Neural progenitor cell (in vitro differentiated cells): ENCODE data around the gene AKAP6.

ENCODE experiments used
- CTCF ChIP-seq: fragments of 200-600 bp; sonication (generic); IDR thresholded peaks from 2 replicates; pipeline ENCODE4 v1.5.1; 2017; ENCODE audit warnings: antibody characterized with exemption, mild to moderate bottlenecking
- EZH2 ChIP-seq: fragments of 200-600 bp; sonication (generic); IDR thresholded peaks from 2 replicates; pipeline ENCODE4 v1.6.1; 2017; ENCODE audit warnings: antibody characterized with exemption, mild to moderate bottlenecking, moderate library complexity

DNA sequence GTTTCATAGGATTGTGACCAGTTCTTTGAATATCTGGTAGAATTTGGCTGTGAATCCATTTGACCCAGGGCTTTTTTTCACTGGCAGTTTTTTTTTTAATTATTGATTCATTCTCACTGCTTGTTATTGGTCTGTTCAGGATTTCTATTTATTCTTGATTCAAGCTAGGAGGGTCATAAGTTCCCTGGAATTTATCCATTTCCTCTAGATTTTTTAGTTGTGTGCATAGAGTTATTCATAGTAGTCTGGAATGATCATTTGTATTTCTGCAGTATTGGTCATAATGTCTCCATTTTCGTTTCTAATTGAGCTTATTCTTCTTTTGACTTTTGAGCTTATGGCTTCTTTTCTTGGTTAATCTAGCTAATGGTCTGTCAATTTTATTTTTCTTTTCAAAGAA lies 291.6 kb downstream of the AKAP6 start:
- TF ChIP-seq CTCF (no peak), EZH2 (no peak)
